ENCODE data around the gene RPAP2.
"Not testable (repeated sequence)": the region's sequence is repeated elsewhere in the genome, so short reads cannot be mapped to it uniquely, and the experiment has no call there.

The RPAP2 gene

GRCh38 chr1:92424381-92424780, 125.5 kb downstream of the RPAP2 start:
- Histone ChIP-seq H3K9me3 (ENCODE audit: control insufficient read depth, low read length) (no peaks in the 10 kb centered on the region), H3K4me3 (ENCODE audit: low read depth, low read length) (no peak overlapping the region), H3K4me2 (ENCODE audit: low read length) (no peak overlapping the region), H2AFZ (no peak overlapping the region), H3K27ac (no peak overlapping the region), H3K9ac (no peak overlapping the region), H3K27me3 (ENCODE audit: control insufficient read depth, insufficient read depth, low read length) (no peaks in the 10 kb centered on the region), H3K36me3 (ENCODE audit: control insufficient read depth, insufficient read depth, low read length) (no peaks in the 10 kb centered on the region), H3K79me2 (no peaks in the 10 kb centered on the region), H3K4me1 (no peaks in the 10 kb centered on the region)
- TF ChIP-seq, protein P1, sequence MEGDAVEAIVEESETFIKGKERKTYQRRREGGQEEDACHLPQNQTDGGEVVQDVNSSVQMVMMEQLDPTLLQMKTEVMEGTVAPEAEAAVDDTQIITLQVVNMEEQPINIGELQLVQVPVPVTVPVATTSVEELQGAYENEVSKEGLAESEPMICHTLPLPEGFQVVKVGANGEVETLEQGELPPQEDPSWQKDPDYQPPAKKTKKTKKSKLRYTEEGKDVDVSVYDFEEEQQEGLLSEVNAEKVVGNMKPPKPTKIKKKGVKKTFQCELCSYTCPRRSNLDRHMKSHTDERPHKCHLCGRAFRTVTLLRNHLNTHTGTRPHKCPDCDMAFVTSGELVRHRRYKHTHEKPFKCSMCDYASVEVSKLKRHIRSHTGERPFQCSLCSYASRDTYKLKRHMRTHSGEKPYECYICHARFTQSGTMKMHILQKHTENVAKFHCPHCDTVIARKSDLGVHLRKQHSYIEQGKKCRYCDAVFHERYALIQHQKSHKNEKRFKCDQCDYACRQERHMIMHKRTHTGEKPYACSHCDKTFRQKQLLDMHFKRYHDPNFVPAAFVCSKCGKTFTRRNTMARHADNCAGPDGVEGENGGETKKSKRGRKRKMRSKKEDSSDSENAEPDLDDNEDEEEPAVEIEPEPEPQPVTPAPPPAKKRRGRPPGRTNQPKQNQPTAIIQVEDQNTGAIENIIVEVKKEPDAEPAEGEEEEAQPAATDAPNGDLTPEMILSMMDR (IDR thresholded peaks at IDR 0.05): no peak

DNA sequence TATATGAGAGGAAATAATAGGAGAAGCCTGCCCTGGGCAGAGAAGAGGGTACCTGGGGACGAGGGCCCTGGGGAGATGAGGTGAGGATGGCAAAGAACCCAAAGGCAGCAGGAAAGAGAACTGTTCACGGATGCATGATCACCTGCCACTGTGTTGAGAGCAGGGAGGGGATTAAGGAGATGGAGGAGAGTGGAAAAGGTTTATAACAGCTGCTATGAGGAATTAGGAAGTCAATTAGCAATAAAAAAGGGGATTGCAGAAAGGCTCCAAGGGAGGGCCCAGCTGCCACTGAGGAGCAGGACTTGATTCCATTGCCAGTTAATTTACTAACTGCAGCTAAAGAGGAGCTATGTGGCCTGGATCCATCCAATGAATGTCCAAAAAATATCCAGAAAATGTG, 126.8 kb downstream of the RPAP2 start:
- Histone ChIP-seq H3K27me3 (ENCODE audit: control insufficient read depth, insufficient read depth, low read length) (no peaks in the 10 kb centered on the region), H3K27ac (no peak overlapping the region), H2AFZ (no peak overlapping the region), H3K36me3 (ENCODE audit: control insufficient read depth, insufficient read depth, low read length) (no peaks in the 10 kb centered on the region), H3K4me3 (ENCODE audit: low read depth, low read length) (no peak overlapping the region), H3K9ac (no peak overlapping the region), H3K4me2 (ENCODE audit: low read length) (no peak overlapping the region), H3K4me1 (no peaks in the 10 kb centered on the region), H3K9me3 (ENCODE audit: control insufficient read depth, low read length) (no peaks in the 10 kb centered on the region), H3K79me2 (no peaks in the 10 kb centered on the region)
- TF ChIP-seq, protein P1 (IDR thresholded peaks at IDR 0.05): no peak

DNA sequence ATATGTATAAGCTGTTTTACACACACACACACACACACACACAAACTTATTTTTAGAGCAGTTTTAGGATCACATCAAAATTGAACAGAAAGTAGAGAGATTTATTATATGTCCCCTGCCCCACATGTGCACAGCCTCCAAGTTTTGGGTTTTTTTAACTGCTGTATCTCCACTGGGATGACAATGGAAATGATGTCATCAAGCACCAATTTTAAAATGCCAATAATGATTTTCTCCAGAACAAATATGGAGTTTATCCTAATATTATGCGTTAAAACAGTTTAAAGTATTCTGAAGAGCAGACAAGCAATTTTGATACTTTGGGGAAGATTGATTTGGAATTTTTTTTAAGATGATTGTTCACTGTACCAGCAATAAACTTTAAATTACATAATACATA, 131.2 kb downstream of the RPAP2 start:
- H3K27ac ChIP-seq: no peak overlapping the region
- H3K27me3 ChIP-seq (ENCODE audit: control insufficient read depth, insufficient read depth, low read length): no peaks in the 10 kb centered on the region
- TF ChIP-seq, protein P1 (IDR thresholded peaks at IDR 0.05): no peak
- H3K9ac ChIP-seq: no peak overlapping the region
- no peaks in the 10 kb centered on the region for H3K79me2 ChIP-seq
- H2AFZ ChIP-seq: no peak overlapping the region
- H3K4me2 ChIP-seq (ENCODE audit: low read length): no peak overlapping the region
- H3K4me3 ChIP-seq (ENCODE audit: low read depth, low read length): no peak overlapping the region
- H3K4me1 ChIP-seq: no peaks in the 10 kb centered on the region
- H3K36me3 ChIP-seq (ENCODE audit: control insufficient read depth, insufficient read depth, low read length): no peaks in the 10 kb centered on the region
- H3K9me3 ChIP-seq (ENCODE audit: control insufficient read depth, low read length): no peaks in the 10 kb centered on the region

GRCh38 chr1:92434572-92434971, 135.7 kb downstream of the RPAP2 start:
- H3K9ac ChIP-seq; H3K27ac ChIP-seq; H3K4me1 ChIP-seq; H3K4me3 ChIP-seq (ENCODE audit: low read depth, low read length); H3K27me3 ChIP-seq (ENCODE audit: control insufficient read depth, insufficient read depth, low read length); H3K4me2 ChIP-seq (ENCODE audit: low read length); H3K36me3 ChIP-seq (ENCODE audit: control insufficient read depth, insufficient read depth, low read length); H3K9me3 ChIP-seq (ENCODE audit: control insufficient read depth, low read length); H2AFZ ChIP-seq; H3K79me2 ChIP-seq: not testable (repeated sequence)

DNA sequence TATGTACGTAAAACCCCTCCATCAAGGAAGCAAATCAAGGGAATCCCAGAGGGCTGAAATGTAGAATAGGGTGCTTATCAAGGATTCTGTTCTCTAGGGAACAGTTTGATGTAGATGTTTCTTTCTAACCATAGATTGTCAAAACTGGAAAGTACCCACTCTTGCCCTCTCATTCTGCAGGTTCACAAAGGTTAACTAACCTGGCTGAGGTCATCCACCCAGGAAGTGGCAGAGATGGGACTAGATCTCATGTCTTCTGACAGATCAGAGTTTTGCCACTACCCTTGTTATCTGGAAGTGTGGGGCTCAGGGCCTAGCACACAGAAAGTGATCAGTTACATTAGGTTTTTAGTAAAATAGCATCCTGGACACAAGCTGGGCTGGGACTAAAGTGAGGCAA, 140.4 kb downstream of the RPAP2 start:
- Histone ChIP-seq H3K9me3 (ENCODE audit: control insufficient read depth, low read length) (no peaks in the 10 kb centered on the region), H3K4me2 (ENCODE audit: low read length) (no peak overlapping the region), H3K9ac (no peak overlapping the region), H3K4me1 (no peaks in the 10 kb centered on the region), H3K27me3 (ENCODE audit: control insufficient read depth, insufficient read depth, low read length) (no peaks in the 10 kb centered on the region), H3K79me2 (no peaks in the 10 kb centered on the region), H2AFZ (no peak overlapping the region), H3K36me3 (ENCODE audit: control insufficient read depth, insufficient read depth, low read length) (no peaks in the 10 kb centered on the region), H3K27ac (no peak overlapping the region), H3K4me3 (ENCODE audit: low read depth, low read length) (no peak overlapping the region)
- TF ChIP-seq, protein P1 (IDR thresholded peaks at IDR 0.05): no peak

Data from parathyroid adenoma (tissue), 2 donors.